Heart right ventricle (tissue), 16 donors: ENCODE measurements around the gene ULK1. TPM values are rescaled to one million over a fixed set of nuclear protein-coding genes. Genes with fewer than 3 reads are reported as not detected.

Experiments
- ATAC-seq, 8 donors: fragments of 200-7000 bp; cut with Tn5 transposase; one replicate each; pipeline ENCODE4 v1.9.1; 2020; ENCODE audit warnings: mild to moderate bottlenecking in 8 of 8, moderate library complexity in 8 of 8, moderate number of reproducible peaks in 1 of 8
- DNase-seq, 2 donors: peaks; one replicate each; pipeline ENCODE4 v3.0.0-alpha.2; 2020
- H3K27ac ChIP-seq, 10 donors: fragments of 200-600 bp; sonication (generic) in 2 of 10; one replicate each; pipeline versions ENCODE4 v1.5.0 to v1.8.0; 2020 to 2022; ENCODE audit warnings: mild to moderate bottlenecking in 3 of 10
- H3K27me3 ChIP-seq, 7 donors: fragments of 200-600 bp; one replicate each; pipeline ENCODE4 v1.8.0; 2021 to 2022; ENCODE audit warnings: mild to moderate bottlenecking in 2 of 7
- H3K36me3 ChIP-seq, 9 donors: fragments of 200-600 bp; sonication (generic) in 1 of 9; one replicate each; pipeline versions ENCODE4 v1.5.0 to v1.8.0; 2020 to 2022; ENCODE audit warnings: mild to moderate bottlenecking in 2 of 9
- H3K4me1 ChIP-seq, 9 donors: fragments of 200-600 bp; sonication (generic) in 1 of 9; one replicate each; pipeline versions ENCODE4 v1.5.0 to v1.8.0; 2020 to 2022; ENCODE audit warnings: mild to moderate bottlenecking in 4 of 9
- H3K4me3 ChIP-seq, 10 donors: fragments of 200-600 bp; sonication (generic) in 2 of 10; one replicate each; pipeline versions ENCODE4 v1.5.0 to v1.8.0; 2020 to 2022; ENCODE audit warnings: mild to moderate bottlenecking in 7 of 10, moderate library complexity in 2 of 10
- H3K9me3 ChIP-seq, 11 donors: fragments of 200-600 bp in 10 of 11; sonication (generic) in 2 of 11; one replicate each; pipeline versions ENCODE4 v1.5.0 to v1.8.0; 2013 to 2022; ENCODE audit warnings: mild to moderate bottlenecking in 2 of 11, control low read depth in 1 of 11, moderate library complexity in 1 of 11
- WGBS, 2 donors: extraction: QIAGEN DNeasy Blood & Tissue Kit; methylation state at CpG; one replicate each; pipeline ENCODE4 v1.1.7; 2013; ENCODE audit warnings: inconsistent platforms in 1 of 2; 5-methylcytosine and 5-hydroxymethylcytosine counted together
- intact Hi-C, 10 donors: fragments of 100-400 bp; cut with DNase I; formaldehyde crosslinking; loops; one replicate each; pipeline versions ENCODE4 v1.11.1 to v1.14.2; 2022
- polyA plus RNA-seq, 2 donors: library from polyadenylated mRNA; stranded (reverse); fragments of 200-250 nt; gene quantifications; one replicate each; pipeline ENCODE4 v1.2.3, GENCODE V29; 2013
- total RNA-seq, 10 donors: library from RNA; stranded (reverse); fragmentation: NEBNext Ultra II Directional in 3 of 10; extraction: Animal tissue kit (Norgen Biotek cat#: 25700) in 3 of 10; gene quantifications; one replicate each; pipeline versions ENCODE4 v1.2.1 to v1.2.4, GENCODE V29; 2021 to 2023
- TF ChIP-seq, protein P1 (sequence below), 9 donors: fragments of 200-600 bp; sonication (generic) in 2 of 9; IDR thresholded peaks; one replicate each; pipeline versions ENCODE4 v1.5.0 to v1.8.0; 2021 to 2022; ENCODE audit warnings: antibody characterized with exemption in 9 of 9, mild to moderate bottlenecking in 5 of 9, moderate library complexity in 1 of 9
- donor health status: Arrhythmogenic right ventricular cardiomyopathy.
- donor health status: ischemic (EF 13 %, LVEDD 7.1; RV severe dilation, severe dysfunction).
- donor health status: healthy with polysubstance abuse.
- donor health status: DM: no; HTN: yes; CAD: no.
- donor health status: DM: no; HTN: no; CAD: no.
- donor health status: ischemic (EF 25% LVEDD 6.9; RV normal size, moderate dysfunction).
- donor health status: ischemic (EF 25% LVEDD 5.7; RV mildly dilated, moderate dysfunction).
- donor health status: healthy.
- donor health status: DM: yes; HTN: yes; CAD: no.
- donor health status: Ischemic cardiomyopathy.
- donor health status: ischemic (EF 35%, LVEDD 5.7; RV mildly dilated, moderate dysfunction).
- donor health status: nonischemic (EF 11% LVEDD 7.7; RV severe dilation, severe dysfunction).
- donor health status: DM: yes; HTN: yes; CAD: no.
- donor health status: PGD.
- donor health status: ischemic (EF 29% LVEDD 5.4; RV normal size, mild dysfunction).
- donor health status: nonischemic (EF 23%, LVEDD 6.1; RV moderate dilation, normal function).

Gene ULK1
- total and polyA plus RNA-seq, 12 donors = 10.7 to 77.7 (median 48.6) TPM

GRCh38 chr12:131917711-131918306, 23.4 kb downstream of the ULK1 start:
- peaks cover 4 to 28% (median 13%) of the 10 kb centered on the region in 9 donors for H3K4me1 ChIP-seq
- H3K4me3 ChIP-seq = no peak overlapping the region
- TF ChIP-seq, protein P1, sequence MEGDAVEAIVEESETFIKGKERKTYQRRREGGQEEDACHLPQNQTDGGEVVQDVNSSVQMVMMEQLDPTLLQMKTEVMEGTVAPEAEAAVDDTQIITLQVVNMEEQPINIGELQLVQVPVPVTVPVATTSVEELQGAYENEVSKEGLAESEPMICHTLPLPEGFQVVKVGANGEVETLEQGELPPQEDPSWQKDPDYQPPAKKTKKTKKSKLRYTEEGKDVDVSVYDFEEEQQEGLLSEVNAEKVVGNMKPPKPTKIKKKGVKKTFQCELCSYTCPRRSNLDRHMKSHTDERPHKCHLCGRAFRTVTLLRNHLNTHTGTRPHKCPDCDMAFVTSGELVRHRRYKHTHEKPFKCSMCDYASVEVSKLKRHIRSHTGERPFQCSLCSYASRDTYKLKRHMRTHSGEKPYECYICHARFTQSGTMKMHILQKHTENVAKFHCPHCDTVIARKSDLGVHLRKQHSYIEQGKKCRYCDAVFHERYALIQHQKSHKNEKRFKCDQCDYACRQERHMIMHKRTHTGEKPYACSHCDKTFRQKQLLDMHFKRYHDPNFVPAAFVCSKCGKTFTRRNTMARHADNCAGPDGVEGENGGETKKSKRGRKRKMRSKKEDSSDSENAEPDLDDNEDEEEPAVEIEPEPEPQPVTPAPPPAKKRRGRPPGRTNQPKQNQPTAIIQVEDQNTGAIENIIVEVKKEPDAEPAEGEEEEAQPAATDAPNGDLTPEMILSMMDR (IDR thresholded peaks at IDR 0.05) = no peak
- WGBS, 2 donors = 93 to 95% methylated on average over 18 of the region's 18 CpGs
- peaks cover 10 to 93% (median 48%) of the 10 kb centered on the region in 9 donors for H3K36me3 ChIP-seq
- intact Hi-C loops = no loop called here
- DNase-seq (no peak), ATAC-seq (no peak)
- H3K9me3 ChIP-seq = no peaks in the 10 kb centered on the region
- H3K27ac ChIP-seq = no peak overlapping the region
- no peaks in the 10 kb centered on the region for H3K27me3 ChIP-seq

GRCh38 chr12:131918311-131919050, 24.1 kb downstream of the ULK1 start:
- Histone ChIP-seq H3K27ac (no peak overlapping the region), H3K36me3 (peaks cover 10 to 86% (median 48%) of the 10 kb centered on the region in 9 donors), H3K4me1 (peaks cover 0 to 27% (median 10%) of the 10 kb centered on the region in 9 donors), H3K9me3 (no peaks in the 10 kb centered on the region), H3K4me3 (no peak overlapping the region), H3K27me3 (no peaks in the 10 kb centered on the region)
- intact Hi-C loops = no loop called here
- 90 to 93% methylated on average over 16 to 20 of the region's 20 CpGs for WGBS, 2 donors
- TF ChIP-seq, protein P1 (IDR thresholded peaks at IDR 0.05) = no peak
- ATAC-seq = no peak
- no peak for DNase-seq

DNA sequence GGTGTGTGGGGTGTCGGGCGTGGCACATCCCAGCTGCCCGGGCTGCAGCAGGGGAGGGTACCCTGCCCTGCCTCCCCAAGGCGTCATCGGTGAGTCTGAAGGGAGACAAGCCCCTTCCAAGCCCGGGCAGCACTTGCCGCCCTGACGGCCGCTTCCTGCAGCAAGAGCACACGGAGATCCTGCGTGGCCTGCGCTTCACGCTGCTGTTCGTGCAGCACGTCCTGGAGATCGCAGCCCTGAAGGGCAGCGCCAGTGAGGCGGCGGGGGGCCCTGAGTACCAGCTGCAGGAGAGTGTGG, 24.6 kb downstream of the ULK1 start:
- intact Hi-C loops = no loop called here
- no peak for ATAC-seq

DNA sequence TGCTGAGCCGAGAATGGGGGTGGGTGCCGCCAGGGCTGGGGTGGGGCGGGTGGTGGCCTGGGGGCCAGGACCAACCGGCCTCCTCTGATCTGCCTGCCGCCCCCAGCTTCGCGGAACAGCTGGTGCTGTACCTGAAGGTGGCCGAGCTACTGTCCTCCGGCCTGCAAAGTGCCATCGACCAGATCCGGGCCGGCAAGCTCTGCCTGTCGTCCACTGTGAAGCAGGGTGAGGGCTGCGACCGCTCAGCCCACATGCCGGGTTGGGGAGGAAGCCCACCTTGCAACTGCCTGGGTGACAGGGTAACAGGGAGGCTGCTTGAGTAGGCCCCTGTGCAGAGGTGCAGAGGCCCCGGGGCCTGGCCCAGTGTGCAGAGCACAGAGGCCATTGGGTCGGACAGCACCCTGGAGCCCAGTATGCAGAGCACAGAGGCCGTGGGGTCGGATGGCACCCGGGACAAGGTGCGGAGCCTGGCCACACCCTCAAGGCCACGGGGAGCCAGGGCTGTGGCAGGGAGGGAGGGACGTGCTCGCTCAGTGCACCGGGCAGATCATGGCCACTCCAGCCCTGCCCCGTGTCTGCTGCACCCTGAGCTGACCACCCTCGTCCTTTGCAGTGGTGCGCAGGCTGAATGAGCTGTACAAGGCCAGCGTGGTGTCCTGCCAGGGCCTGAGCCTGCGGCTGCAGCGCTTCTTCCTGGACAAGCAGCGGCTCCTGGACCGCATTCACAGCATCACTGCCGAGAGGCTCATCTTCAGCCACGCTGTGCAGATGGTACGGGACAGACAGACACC, 25.1 kb downstream of the ULK1 start:
- no peaks in the 10 kb centered on the region for H3K27me3 ChIP-seq
- peaks cover 2 to 75% (median 42%) of the 10 kb centered on the region in 9 donors for H3K36me3 ChIP-seq
- ATAC-seq = no peak
- H3K4me3 ChIP-seq = no peak overlapping the region
- H3K9me3 ChIP-seq = no peaks in the 10 kb centered on the region
- H3K27ac ChIP-seq = no peak overlapping the region
- intact Hi-C loops = no loop called here
- peaks cover 0 to 35% (median 10%) of the 10 kb centered on the region in 9 donors for H3K4me1 ChIP-seq
- TF ChIP-seq, protein P1 (IDR thresholded peaks at IDR 0.05) = no peak
- no peak for DNase-seq
- 90 to 92% methylated on average over 37 of the region's 37 CpGs for WGBS, 2 donors

More for the DNA sequence above, 24.6 kb downstream of the ULK1 start:
- no peak overlapping the region for H3K27ac ChIP-seq
- peaks cover 0 to 29% (median 10%) of the 10 kb centered on the region in 9 donors for H3K4me1 ChIP-seq
- H3K36me3 ChIP-seq = peaks cover 8 to 81% (median 47%) of the 10 kb centered on the region in 9 donors
- no peak for DNase-seq
- no peak overlapping the region for H3K4me3 ChIP-seq
- 89 to 92% methylated on average over 19 of the region's 19 CpGs for WGBS, 2 donors
- TF ChIP-seq, protein P1 (IDR thresholded peaks at IDR 0.05) = no peak
- no peaks in the 10 kb centered on the region for H3K9me3 ChIP-seq
- H3K27me3 ChIP-seq = no peaks in the 10 kb centered on the region
